HL-60 (cell line): ENCODE results near the gene IKZF3.
"Not testable (repeated sequence)": the region's sequence is repeated elsewhere in the genome, so short reads cannot be mapped to it uniquely, and the experiment has no call there.

ENCODE experiments used
- DNase-seq, 2 experiments: peaks; one replicate each; pipeline ENCODE4 v3.0.0-alpha.2; 2010 to 2020; ENCODE audit warnings: low read depth in 1 of 2, low spot score in 1 of 2
- H3K27ac ChIP-seq: fragments of 250-450 bp; sonication (Bioruptor Pico); replicated peaks from 2 replicates; pipeline ENCODE4 v1.5.1; 2020; ENCODE audit warnings: mild to moderate bottlenecking, moderate library complexity
- H3K27me3 ChIP-seq: fragments of 250-450 bp; sonication (Bioruptor Pico); 2 replicates; pipeline ENCODE4 v1.5.1; 2021; ENCODE audit warnings: mild to moderate bottlenecking, moderate library complexity; ENCODE audit not compliant: insufficient read depth, poor library complexity, severe bottlenecking
- H3K4me3 ChIP-seq: replicated peaks from 2 replicates; pipeline ENCODE4 v1.5.1; 2011; ENCODE audit warnings: mild to moderate bottlenecking, control low read depth, low read length; ENCODE audit not compliant: insufficient read depth
- CTCF ChIP-seq: IDR thresholded peaks from one replicate; pipeline ENCODE4 v1.5.1; 2011; ENCODE audit warnings: low read length, control low read depth, inconsistent platforms; ENCODE audit not compliant: insufficient read depth
- GABPA ChIP-seq: IDR thresholded peaks from 2 replicates; pipeline ENCODE4 v1.6.1; 2012; ENCODE audit warnings: low read depth
- POLR2AphosphoS5 ChIP-seq: IDR thresholded peaks from 2 replicates; pipeline ENCODE4 v1.6.1; 2012; ENCODE audit warnings: low read depth
- SPI1 ChIP-seq: IDR thresholded peaks from 2 replicates; pipeline ENCODE4 v1.6.1; 2012; ENCODE audit warnings: low read depth, mild to moderate bottlenecking, borderline replicate concordance
- TF ChIP-seq, protein P1 (sequence below): IDR thresholded peaks from 2 replicates; pipeline ENCODE4 v1.6.1; 2012; ENCODE audit warnings: low read depth; ENCODE audit not compliant: insufficient replicate concordance

Gene IKZF3

GRCh38 chr17:39866013-39866730 is 2.1 kb upstream of the IKZF3 start:
- TF ChIP-seq GABPA (no peak), CTCF (no peak), POLR2AphosphoS5 (no peak), SPI1 (no peak)
- TF ChIP-seq, protein P1, sequence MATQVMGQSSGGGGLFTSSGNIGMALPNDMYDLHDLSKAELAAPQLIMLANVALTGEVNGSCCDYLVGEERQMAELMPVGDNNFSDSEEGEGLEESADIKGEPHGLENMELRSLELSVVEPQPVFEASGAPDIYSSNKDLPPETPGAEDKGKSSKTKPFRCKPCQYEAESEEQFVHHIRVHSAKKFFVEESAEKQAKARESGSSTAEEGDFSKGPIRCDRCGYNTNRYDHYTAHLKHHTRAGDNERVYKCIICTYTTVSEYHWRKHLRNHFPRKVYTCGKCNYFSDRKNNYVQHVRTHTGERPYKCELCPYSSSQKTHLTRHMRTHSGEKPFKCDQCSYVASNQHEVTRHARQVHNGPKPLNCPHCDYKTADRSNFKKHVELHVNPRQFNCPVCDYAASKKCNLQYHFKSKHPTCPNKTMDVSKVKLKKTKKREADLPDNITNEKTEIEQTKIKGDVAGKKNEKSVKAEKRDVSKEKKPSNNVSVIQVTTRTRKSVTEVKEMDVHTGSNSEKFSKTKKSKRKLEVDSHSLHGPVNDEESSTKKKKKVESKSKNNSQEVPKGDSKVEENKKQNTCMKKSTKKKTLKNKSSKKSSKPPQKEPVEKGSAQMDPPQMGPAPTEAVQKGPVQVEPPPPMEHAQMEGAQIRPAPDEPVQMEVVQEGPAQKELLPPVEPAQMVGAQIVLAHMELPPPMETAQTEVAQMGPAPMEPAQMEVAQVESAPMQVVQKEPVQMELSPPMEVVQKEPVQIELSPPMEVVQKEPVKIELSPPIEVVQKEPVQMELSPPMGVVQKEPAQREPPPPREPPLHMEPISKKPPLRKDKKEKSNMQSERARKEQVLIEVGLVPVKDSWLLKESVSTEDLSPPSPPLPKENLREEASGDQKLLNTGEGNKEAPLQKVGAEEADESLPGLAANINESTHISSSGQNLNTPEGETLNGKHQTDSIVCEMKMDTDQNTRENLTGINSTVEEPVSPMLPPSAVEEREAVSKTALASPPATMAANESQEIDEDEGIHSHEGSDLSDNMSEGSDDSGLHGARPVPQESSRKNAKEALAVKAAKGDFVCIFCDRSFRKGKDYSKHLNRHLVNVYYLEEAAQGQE: no peak
- no peak for DNase-seq
- Histone ChIP-seq H3K27me3 (peaks cover 24% of the 10 kb centered on the region), H3K4me3 (no peak overlapping the region), H3K27ac (no peak overlapping the region)

GRCh38 chr17:39863244-39863917 is 731 bp downstream of the IKZF3 start:
- no peak overlapping the region for H3K4me3 ChIP-seq
- H3K27ac ChIP-seq: no peak overlapping the region
- no peak for TF ChIP-seq SPI1
- no peak for TF ChIP-seq CTCF
- TF ChIP-seq POLR2AphosphoS5: no peak
- TF ChIP-seq GABPA: no peak
- no peak for DNase-seq
- H3K27me3 ChIP-seq: peaks cover 24% of the 10 kb centered on the region

- no peak overlapping the region for H3K4me3 ChIP-seq
- DNase-seq: no peak
- H3K27ac ChIP-seq: no peak overlapping the region
- H3K27me3 ChIP-seq: peaks cover 24% of the 10 kb centered on the region
- TF ChIP-seq, protein P1: no peak
- no peak for TF ChIP-seq SPI1
- no peak for TF ChIP-seq GABPA
- TF ChIP-seq POLR2AphosphoS5: no peak
- TF ChIP-seq CTCF: no peak
Observed at GRCh38 chr17:39861235-39861634, 2.9 kb downstream of the IKZF3 start.

DNA sequence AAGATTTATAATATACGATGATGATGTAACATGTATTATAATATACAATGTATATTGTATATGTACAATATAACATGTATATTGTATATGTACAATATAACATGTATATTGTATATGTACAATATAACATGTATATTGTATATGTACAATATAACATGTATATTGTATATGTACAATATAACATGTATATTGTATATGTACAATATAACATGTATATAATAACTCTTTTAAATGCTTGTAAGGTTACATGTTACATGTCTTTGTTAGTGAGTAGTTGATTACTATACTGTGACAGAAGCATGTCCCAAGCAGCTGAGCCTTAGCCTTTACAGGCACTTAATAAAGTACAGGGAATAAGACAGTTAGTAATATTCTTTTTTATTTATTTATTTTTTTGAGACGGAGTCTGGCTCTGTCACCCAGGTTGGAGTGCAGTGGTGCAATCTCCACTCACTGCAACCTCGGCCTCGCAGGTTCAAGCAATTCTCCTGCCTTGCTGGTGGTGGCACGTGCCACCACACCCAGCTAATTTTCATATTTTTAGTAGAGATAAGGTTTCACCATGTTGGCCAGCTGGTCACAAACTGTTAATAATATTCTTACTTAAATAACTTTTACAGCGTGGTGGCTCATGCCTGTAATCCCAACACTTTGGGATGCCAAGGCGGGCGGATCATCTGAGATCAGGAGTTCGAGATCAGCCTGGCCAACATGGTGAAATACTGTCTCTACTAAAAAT is 8.0 kb downstream of the IKZF3 start:
- not testable (repeated sequence) for DNase-seq, H3K27me3 ChIP-seq, H3K4me3 ChIP-seq, H3K27ac ChIP-seq
